ENCODE results near the gene CAGE1. TPM values are rescaled to one million over a fixed set of nuclear protein-coding genes. Genes with fewer than 3 reads are reported as not detected.
A peak's percentile ranks its signal among the peaks of the same experiment; 100 is the strongest.

The CAGE1 gene
- total and polyA plus RNA-seq, 10 of the 15 experiments (the other 5 are each of a cell fraction or from before 2014, with no cell fraction given), result 0.03 to 0.42 (median 0.08) TPM; not detected in 3

GRCh38 chr6:7392402-7392801 lies 2.9 kb upstream of the CAGE1 start:
- in situ Hi-C loops (cut with MboI), result no loop called here
- no peak for DNase-seq (ENCODE audit: low read depth, low spot score)
- H3K27me3 ChIP-seq (replicated peaks in 1 of 2; ENCODE audit: control insufficient read depth in 2 of 2, insufficient read depth in 2 of 2, low read length in 1 of 2), result no peaks in the 10 kb centered on the region
- peaks cover 41% of the 10 kb centered on the region for H3K79me2 ChIP-seq (ENCODE audit: control insufficient read depth, insufficient read depth, low read length)
- no peaks in the 10 kb centered on the region; the same call in 1 of the 2 replicates for H3K4me1 ChIP-seq (ENCODE audit: control insufficient read depth, insufficient read depth, low read length)
- H3K4me2 ChIP-seq (ENCODE audit: control insufficient read depth, insufficient read depth), result peak overlapping the region; percentile 70; the same call in 1 of the 2 replicates
- WGBS (ENCODE audit: insufficient coverage, insufficient replicate concordance, low lambda C conversion rate, missing lambda C conversion rate), result 100% methylated on average over 6 of the region's 6 CpGs
- no peaks in the 10 kb centered on the region for H3K9me3 ChIP-seq (replicated peaks; ENCODE audit: control insufficient read depth, insufficient read depth, low read length)
- TF ChIP-seq KAT2A (conservative IDR thresholded peaks at IDR 0.05; ENCODE audit: control insufficient read depth, low read depth, low read length) (no peak), POLR2AphosphoS2 (IDR thresholded peaks at IDR 0.05; ENCODE audit: low read depth, low read length) (no peak), YBX1 (IDR thresholded peaks at IDR 0.05) (no peak), BRCA1 (IDR thresholded peaks at IDR 0.05; ENCODE audit: low read depth, low read length) (no peak)
- no TSS peak for BruUV-seq (replicated peaks)
- FAIRE-seq, result no peak
- peak overlapping the region; percentile 25; the same call in 1 of the 2 replicates for H3K9ac ChIP-seq (ENCODE audit: control insufficient read depth, insufficient read depth, low read length)
- H4K20me1 ChIP-seq (ENCODE audit: control insufficient read depth, insufficient read depth), result no peaks in the 10 kb centered on the region
- no peak overlapping the region for H3K27ac ChIP-seq (ENCODE audit: control insufficient read depth, insufficient read depth)
- H3K36me3 ChIP-seq (ENCODE audit: control insufficient read depth in 2 of 2, insufficient read depth in 2 of 2, low read length in 1 of 2), result peaks cover 0 to 6% of the 10 kb centered on the region in 2 experiments; a peak in 2 of 4 replicates
- CTCF ChIA-PET, result interaction anchor here (6.0 kb wide), 1 partner anchor 116 kb away, joined by 67 read pairs; no protein-coding TSS in a partner anchor
- RAD21 ChIA-PET (ENCODE audit: unreplicated experiment), result interaction anchor here (0.8 to 2.3 kb wide), 4 partner anchors 25 to 118 kb away, joined by 3 to 15 read pairs (median 4); no protein-coding TSS in a partner anchor
- SMC1A ChIA-PET (ENCODE audit: uncharacterized antibody, unreplicated experiment), result interaction anchor here (0.5 to 5.6 kb wide), 9 partner anchors 9 to 116 kb away, joined by 3 to 41 read pairs (median 3); no protein-coding TSS in a partner anchor
- no peak for ATAC-seq
- H3K4me3 ChIP-seq, result no peak overlapping the region; the same call in 1 of the 2 replicates
- intact Hi-C loops (cut with micrococcal nuclease; ENCODE audit: unreplicated experiment), result loop anchor here (10.0 kb wide), 1 partner anchor 202 kb away; the partner anchor contains the start of gene SNRNP48
- POLR2A ChIA-PET, result interaction anchor here (0.9 to 1.3 kb wide), 4 partner anchors 79 to 198 kb away, joined by 3 to 4 read pairs (median 4); partner anchors contain the start of gene SNRNP48
- no peak overlapping the region for H2AFZ ChIP-seq (ENCODE audit: control insufficient read depth, low read depth, low read length)

- intact Hi-C loops (cut with micrococcal nuclease; ENCODE audit: unreplicated experiment), result loop anchor here (2.0 to 10.0 kb wide), 2 partner anchors 114 to 204 kb away; partner anchors contain the start of gene SNRNP48
- H3K79me2 ChIP-seq (ENCODE audit: control insufficient read depth, insufficient read depth, low read length), result peaks cover 41% of the 10 kb centered on the region
- ChIA-PET SMC1A (ENCODE audit: uncharacterized antibody, unreplicated experiment) (interaction anchor here (1.0 to 5.6 kb wide), 7 partner anchors 20 to 224 kb away, joined by 3 to 41 read pairs (median 4); partner anchors contain the start of gene SNRNP48), RAD21 (ENCODE audit: unreplicated experiment) (interaction anchor here (0.9 to 2.3 kb wide), 2 partner anchors 114 to 116 kb away, joined by 3 to 15 read pairs; no protein-coding TSS in a partner anchor), POLR2A (interaction anchor here (0.6 to 1.6 kb wide), 5 partner anchors 14 to 199 kb away, joined by 3 to 4 read pairs (median 3); partner anchors contain the start of gene SNRNP48), CTCF (interaction anchor here (0.7 to 6.0 kb wide), 4 partner anchors 9 to 219 kb away, joined by 3 to 67 read pairs (median 4); no protein-coding TSS in a partner anchor)
- no peak for ATAC-seq
- peaks cover 0 to 6% of the 10 kb centered on the region in 2 experiments; a peak in 2 of 4 replicates for H3K36me3 ChIP-seq (ENCODE audit: control insufficient read depth in 2 of 2, insufficient read depth in 2 of 2, low read length in 1 of 2)
- H3K9ac ChIP-seq (ENCODE audit: control insufficient read depth, insufficient read depth, low read length), result peak overlapping the region; percentile 91; the same call in 1 of the 2 replicates
- peak overlapping the region; percentile 70 for H3K4me2 ChIP-seq (ENCODE audit: control insufficient read depth, insufficient read depth)
- in situ Hi-C loops (cut with MboI), result no loop called here
- peak overlapping the region; percentile 89 for H3K4me3 ChIP-seq
- H3K4me1 ChIP-seq (ENCODE audit: control insufficient read depth, insufficient read depth, low read length), result no peaks in the 10 kb centered on the region; the same call in 1 of the 2 replicates
- no peaks in the 10 kb centered on the region for H4K20me1 ChIP-seq (ENCODE audit: control insufficient read depth, insufficient read depth)
- no peaks in the 10 kb centered on the region for H3K27me3 ChIP-seq (replicated peaks in 1 of 2; ENCODE audit: control insufficient read depth in 2 of 2, insufficient read depth in 2 of 2, low read length in 1 of 2)
- no TSS peak for BruUV-seq (replicated peaks)
- WGBS (ENCODE audit: insufficient coverage, insufficient replicate concordance, low lambda C conversion rate, missing lambda C conversion rate), result 81% methylated on average over 4 of the region's 4 CpGs
- no peaks in the 10 kb centered on the region for H3K9me3 ChIP-seq (replicated peaks; ENCODE audit: control insufficient read depth, insufficient read depth, low read length)
- FAIRE-seq, result no peak
- H3K27ac ChIP-seq (ENCODE audit: control insufficient read depth, insufficient read depth), result 0 out of 2 replicates have a peak overlapping the region, but pooled peaks have one; percentile 89
- no peak for TF ChIP-seq E4F1 (IDR thresholded peaks at IDR 0.05; ENCODE audit: borderline replicate concordance, partially characterized antibody)
- TF ChIP-seq DPF2 (IDR thresholded peaks at IDR 0.05), result no peak
- no peak for TF ChIP-seq BCLAF1 (IDR thresholded peaks at IDR 0.05)
- TF ChIP-seq SIN3A (IDR thresholded peaks at IDR 0.05; ENCODE audit: low read depth, low read length), result no peak
- TF ChIP-seq YBX1 (IDR thresholded peaks at IDR 0.05), result no peak
- no peak for TF ChIP-seq SUPT20H (IDR thresholded peaks at IDR 0.05; ENCODE audit: borderline replicate concordance, control insufficient read depth, low read depth, low read length)
- TF ChIP-seq RBBP5 (conservative IDR thresholded peaks at IDR 0.05), result no peak
- H2AFZ ChIP-seq (ENCODE audit: control insufficient read depth, low read depth, low read length), result no peak overlapping the region
- DNase-seq (ENCODE audit: low read depth, low spot score), result no peak
Measured at GRCh38 chr6:7391151-7391550, 1.6 kb upstream of the CAGE1 start.

All from GM12878 (cell line).